Kidney capillary endothelial cell (primary cell): ENCODE results near the gene ME2.
"Not testable (repeated sequence)": the region's sequence is repeated elsewhere in the genome, so short reads cannot be mapped to it uniquely, and the experiment has no call there.

Source experiments
- DNase-seq: peaks from one replicate; pipeline ENCODE4 v3.0.0-alpha.2; 2018; ENCODE audit warnings: low spot score

ME2 gene

GRCh38 chr18:50878345-50879301 lies at the start of gene ME2:
TSS of gene ME2 (plus strand) at chr18:50879118. CDS start at chr18:50895821, 16,703 bp downstream.
- DNase-seq = peak; percentile 85

DNA sequence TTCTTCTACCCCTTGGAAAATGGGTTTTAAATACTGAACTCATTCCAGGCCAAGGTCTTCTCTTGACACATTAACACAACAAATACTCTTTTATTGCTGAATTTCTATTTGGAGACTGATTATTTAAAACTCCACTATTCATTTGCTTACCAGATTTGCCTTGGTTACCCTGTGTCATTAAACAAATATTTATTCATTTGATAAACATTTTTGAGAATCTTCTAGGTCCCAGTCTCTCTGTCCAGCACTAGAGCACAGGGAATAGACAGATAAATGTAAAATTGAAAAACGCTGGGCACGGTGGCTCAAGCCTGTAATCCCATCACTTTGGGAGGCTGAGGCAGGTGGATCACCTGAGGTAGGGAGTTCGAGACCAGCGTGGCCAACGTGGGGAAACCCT lies 49.3 kb upstream of the ME2 start:
- DNase-seq = no peak

DNA sequence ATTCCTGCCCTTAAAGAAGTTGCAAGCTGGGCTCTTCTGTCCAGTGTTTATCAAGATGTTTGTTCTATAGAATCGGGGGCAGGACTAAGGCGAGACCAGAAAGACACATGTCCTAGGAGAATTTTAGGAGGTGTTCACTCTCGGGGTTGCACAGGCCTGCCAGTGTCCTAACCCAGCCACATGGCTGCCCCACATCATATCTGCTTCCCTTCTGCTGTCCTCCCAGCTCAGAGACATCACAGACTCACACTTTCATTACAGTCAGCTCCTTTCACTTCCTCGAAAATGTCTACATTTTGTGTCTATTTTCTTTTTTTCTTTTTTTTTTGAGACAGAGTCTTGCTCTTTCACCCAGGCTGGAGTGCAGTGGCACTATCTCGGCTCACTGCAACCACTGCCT lies 48.4 kb upstream of the ME2 start:
- no peak for DNase-seq

- DNase-seq = no peak
These were observed 46.2 kb upstream of the ME2 start for GRCh38 chr18:50832754-50833153.

DNA sequence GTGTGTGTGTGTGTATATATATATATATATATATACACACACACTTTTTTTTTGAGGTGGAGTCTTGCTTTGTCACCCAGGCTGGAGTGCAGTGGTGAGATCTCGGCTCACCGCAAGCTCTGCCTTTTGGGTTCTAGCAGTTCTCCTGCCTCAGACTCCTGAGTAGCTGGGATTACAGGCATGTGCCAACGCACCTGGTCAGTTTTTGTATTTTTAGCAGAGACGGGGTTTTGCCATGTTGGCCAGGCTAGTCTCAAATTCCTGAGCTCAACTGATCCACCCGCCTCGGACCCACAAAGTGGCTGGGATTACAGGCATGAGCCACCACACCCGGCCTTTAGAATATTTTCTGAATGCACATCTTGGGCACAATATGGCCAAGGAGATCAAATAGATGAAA lies 45.4 kb upstream of the ME2 start:
- DNase-seq = not testable (repeated sequence)

GRCh38 chr18:50836521-50836957 lies 42.4 kb upstream of the ME2 start:
- peak; percentile 23 for DNase-seq

DNA sequence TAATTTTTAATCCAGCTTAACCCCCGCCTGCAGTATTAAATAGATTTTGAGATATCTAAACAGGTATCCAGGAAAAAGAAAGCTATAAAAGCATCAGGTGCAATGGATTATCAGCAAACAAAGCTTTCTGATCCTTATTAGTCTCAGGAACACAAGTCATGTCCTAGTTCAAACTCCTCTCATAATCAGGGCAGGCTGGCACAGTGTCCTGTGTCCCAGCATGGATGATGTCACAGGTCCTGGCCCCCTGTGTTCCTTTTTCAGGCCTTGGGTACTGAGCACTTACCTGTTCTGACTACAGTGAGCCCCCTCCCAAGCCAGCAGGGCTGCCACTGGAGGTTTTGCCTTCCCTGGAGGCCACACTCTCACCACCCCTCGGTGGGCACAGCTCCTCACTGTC lies 39.6 kb upstream of the ME2 start:
- no peak for DNase-seq

- peak; percentile 55 for DNase-seq
These were observed 38.9 kb upstream of the ME2 start for GRCh38 chr18:50839996-50840395.

- DNase-seq = no peak
These were observed 36.1 kb upstream of the ME2 start for GRCh38 chr18:50842846-50843245.

- no peak for DNase-seq
These were observed 34.4 kb upstream of the ME2 start for GRCh38 chr18:50844554-50844953.

GRCh38 chr18:50844960-50845359 lies 34.0 kb upstream of the ME2 start:
- no peak for DNase-seq

DNA sequence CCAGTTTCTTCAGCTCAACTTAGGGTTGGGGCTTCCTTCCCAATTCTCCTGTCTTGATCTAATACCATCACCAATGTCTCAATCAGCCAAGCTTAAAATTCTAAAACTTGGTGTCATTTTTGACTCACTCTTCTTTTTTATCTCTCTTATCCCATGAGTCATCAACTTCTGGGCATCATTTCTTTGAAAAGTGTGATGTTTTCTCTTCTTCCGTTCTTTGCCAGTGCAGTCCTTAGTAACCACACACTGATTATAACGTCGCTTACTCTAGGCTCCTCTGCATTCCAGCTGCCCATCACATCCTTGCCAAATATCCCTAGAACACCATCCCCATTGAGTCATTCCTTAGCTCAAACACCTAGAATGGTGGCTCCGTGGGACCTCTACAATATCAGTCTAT lies 31.7 kb upstream of the ME2 start:
- no peak for DNase-seq

GRCh38 chr18:50848061-50848551 lies 30.8 kb upstream of the ME2 start:
- no peak for DNase-seq

GRCh38 chr18:50848991-50849390 lies 29.9 kb upstream of the ME2 start:
- no peak for DNase-seq

DNA sequence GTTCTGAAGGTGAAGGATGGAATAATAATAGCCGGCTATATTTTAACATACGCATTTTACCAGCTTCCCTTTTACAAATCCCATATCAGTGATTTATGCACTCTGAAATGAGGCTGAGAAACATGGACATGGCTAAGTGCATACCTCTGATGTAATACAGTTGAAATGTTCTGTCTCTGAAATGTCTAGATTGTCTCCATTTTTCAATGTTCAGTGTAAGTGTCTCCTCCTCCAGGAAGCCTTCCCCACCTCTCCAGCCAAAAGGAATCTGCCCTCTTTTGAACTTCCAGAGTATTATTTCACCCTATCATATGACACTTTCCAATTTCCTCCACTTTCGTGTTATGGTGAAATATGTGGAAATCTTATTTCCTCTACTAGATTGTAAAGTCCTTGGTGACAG lies 29.5 kb upstream of the ME2 start:
- DNase-seq = no peak

DNA sequence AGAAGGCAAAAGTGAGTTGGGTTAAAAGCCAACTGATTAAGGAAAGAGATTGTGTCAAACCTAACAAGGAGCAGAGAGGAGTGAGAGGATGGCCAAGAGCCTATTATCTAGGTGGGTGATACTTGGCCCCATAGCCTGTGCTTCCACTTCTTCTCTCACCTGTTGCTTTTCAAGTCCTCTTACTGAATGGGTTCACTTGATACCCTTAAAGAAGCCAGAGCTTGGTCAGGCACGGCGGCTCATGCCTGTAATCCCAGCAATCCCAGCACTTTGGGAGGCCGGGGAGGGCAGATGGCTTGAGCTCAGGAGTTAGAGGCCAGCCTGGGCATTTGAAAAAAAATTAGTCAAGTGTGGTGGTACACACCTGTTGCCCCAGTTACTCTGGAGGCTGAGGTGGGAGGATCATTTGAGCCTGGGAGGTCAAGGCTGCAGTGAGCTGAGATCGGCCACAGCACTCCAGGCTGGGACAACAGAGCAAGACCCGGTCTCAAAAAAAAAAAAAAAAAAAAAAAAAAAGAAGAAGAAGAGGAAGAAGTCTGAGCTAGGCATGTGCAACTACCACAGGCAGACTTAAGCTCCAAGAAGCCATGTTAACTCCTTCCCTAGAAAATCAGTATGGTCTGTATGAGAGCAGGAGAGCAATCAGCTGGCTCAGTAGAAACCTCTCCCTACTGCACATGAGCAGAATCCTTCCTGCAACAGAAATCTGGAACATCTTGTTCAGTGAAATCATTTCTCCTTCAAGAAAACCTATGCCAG lies 28.4 kb upstream of the ME2 start:
- no peak for DNase-seq

- peak; percentile 46 for DNase-seq
These were observed 25.1 kb upstream of the ME2 start for GRCh38 chr18:50853863-50854271.

DNA sequence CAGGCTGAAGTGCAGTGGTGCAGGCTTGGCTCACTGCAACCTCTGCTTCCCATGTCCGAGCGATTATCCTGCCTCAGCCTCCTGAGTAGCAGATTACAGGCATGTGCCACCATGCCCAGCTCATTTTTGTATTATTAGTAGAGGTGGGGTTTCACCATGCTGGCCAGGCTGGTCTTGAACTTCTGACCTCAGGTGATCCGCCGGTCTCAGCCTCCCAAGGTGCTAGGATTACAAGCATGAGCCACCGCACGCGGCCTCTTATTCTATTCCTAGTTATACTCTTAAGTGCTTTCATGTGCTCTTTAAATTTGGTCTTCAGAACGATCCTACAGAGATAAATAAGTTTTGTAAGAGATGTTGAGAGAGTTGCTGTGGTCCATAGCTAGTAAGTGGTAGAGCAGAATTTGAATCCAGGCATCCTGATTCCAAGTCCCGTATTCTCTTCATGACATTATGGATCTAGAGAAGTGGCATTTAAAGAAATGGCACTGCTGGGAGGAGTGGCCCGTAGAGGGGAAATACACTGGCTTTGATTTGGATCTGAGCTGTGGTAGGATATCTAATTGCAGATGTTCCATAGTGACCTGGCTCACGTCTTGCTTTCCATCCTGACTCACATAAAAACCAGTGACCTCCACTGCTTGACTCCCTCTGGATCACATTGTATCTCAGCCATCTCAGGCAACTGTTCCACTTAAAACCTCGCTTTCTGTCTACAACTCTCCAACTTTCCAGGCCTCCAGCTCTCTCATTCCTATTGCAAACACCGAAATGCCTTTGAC lies 22.8 kb upstream of the ME2 start:
- DNase-seq = no peak

GRCh38 chr18:50857166-50857565 lies 21.8 kb upstream of the ME2 start:
- not testable (repeated sequence) for DNase-seq

- no peak for DNase-seq
These were observed 21.2 kb upstream of the ME2 start for GRCh38 chr18:50857694-50858093.

GRCh38 chr18:50859793-50860555 lies 18.9 kb upstream of the ME2 start:
- DNase-seq = no peak
